SK-N-SH (cell line): ENCODE data around the gene FAM222A. TPM values are rescaled to one million over a fixed set of nuclear protein-coding genes. Genes with fewer than 3 reads are reported as not detected.

Experiments used
- CTCF ChIA-PET: fragments of 300-600, 350-600 bp; formaldehyde crosslinking; extraction: SDS; loops from one replicate; lab custom pipeline; 2021; lab: Yijun Ruan, JAX
- POLR2A ChIA-PET: fragments of 350-600 bp; sonication (Branson Sonifier 250); formaldehyde crosslinking; extraction: SDS; loops from one replicate; lab custom pipeline; 2020; ENCODE audit warnings: antibody characterized with exemption, inconsistent platforms; lab: Yijun Ruan, JAX
- DNase-seq: peaks from one replicate; pipeline ENCODE4 v3.0.0; 2012
- H2AFZ ChIP-seq: fragments of 200-600 bp; sonication (generic); 2 replicates; pipeline ENCODE4 v1.8.1; 2016; ENCODE audit warnings: antibody characterized with exemption, mild to moderate bottlenecking, low read depth
- H3F3A ChIP-seq: fragments of 200-600 bp; sonication (generic); replicated peaks from 2 replicates; pipeline ENCODE3; 2016; ENCODE audit warnings: antibody characterized with exemption, mild to moderate bottlenecking; ENCODE audit not compliant: insufficient read depth
- H3K27ac ChIP-seq, 2 experiments: fragments of 200-500 bp in 1 of 2; fragments of 200-600 bp in 1 of 2; sonication (Bioruptor generic) in 1 of 2; sonication (generic), shearing (Covaris generic) in 1 of 2; 2 replicates each; pipeline versions ENCODE4 v1.5.1 to v1.6.1; 2014 to 2016; ENCODE audit warnings: low read depth in 2 of 2, inconsistent platforms in 1 of 2, low read length in 1 of 2, mild to moderate bottlenecking in 1 of 2, mixed read lengths in 1 of 2
- H3K27me3 ChIP-seq: fragments of 200-600 bp; sonication (generic), shearing (Covaris generic); 2 replicates; pipeline ENCODE4 v1.6.1; 2016; ENCODE audit warnings: mixed run types; ENCODE audit not compliant: insufficient read depth
- H3K36me3 ChIP-seq, 2 experiments: fragments of 200-500 bp in 1 of 2; fragments of 200-600 bp in 1 of 2; sonication (Bioruptor generic) in 1 of 2; sonication (generic) in 1 of 2; replicated peaks in 1 of 2; 2 replicates each; pipeline versions ENCODE3 to v1.5.1; 2014 to 2016; ENCODE audit warnings: low read length in 1 of 2, mild to moderate bottlenecking in 1 of 2; ENCODE audit not compliant: insufficient read depth in 2 of 2, control insufficient read depth in 1 of 2
- H3K4me1 ChIP-seq, 2 experiments: fragments of 200-500 bp in 1 of 2; fragments of 200-600 bp in 1 of 2; sonication (Bioruptor generic) in 1 of 2; sonication (generic), shearing (Covaris generic) in 1 of 2; 2 replicates each; pipeline versions ENCODE4 v1.5.1 to v1.6.1; 2014 to 2016; ENCODE audit warnings: low read depth in 1 of 2, low read length in 1 of 2, mixed run types in 1 of 2; ENCODE audit not compliant: insufficient read depth in 2 of 2, control insufficient read depth in 1 of 2
- H3K4me2 ChIP-seq: fragments of 200-600 bp; sonication (generic), shearing (Covaris generic); 2 replicates; pipeline ENCODE4 v1.6.1; 2017; ENCODE audit warnings: mixed run types
- H3K4me3 ChIP-seq, 2 experiments: fragments of 200-500 bp in 1 of 2; fragments of 200-600 bp in 1 of 2; sonication (Bioruptor generic) in 1 of 2; sonication (generic), shearing (Covaris generic) in 1 of 2; 2 replicates each; pipeline versions ENCODE4 v1.5.1 to v1.8.1; 2014 to 2016; ENCODE audit warnings: low read depth in 2 of 2, inconsistent platforms in 1 of 2, low read length in 1 of 2, mild to moderate bottlenecking in 1 of 2, mixed read lengths in 1 of 2, moderate library complexity in 1 of 2
- H3K79me2 ChIP-seq: fragments of 200-600 bp; sonication (generic); 2 replicates; pipeline ENCODE4 v1.8.1; 2017; ENCODE audit warnings: mild to moderate bottlenecking; ENCODE audit not compliant: insufficient read depth
- H3K9ac ChIP-seq: fragments of 200-600 bp; sonication (generic); 2 replicates; pipeline ENCODE4 v1.6.1; 2017; ENCODE audit warnings: mixed run types
- H3K9me2 ChIP-seq: fragments of 200-600 bp; sonication (generic); 2 replicates; pipeline ENCODE4 v1.6.1; 2017; ENCODE audit warnings: mixed run types
- H3K9me3 ChIP-seq: fragments of 200-600 bp; sonication (generic); 2 replicates; pipeline ENCODE4 v1.6.1; 2017; ENCODE audit warnings: mixed run types, mild to moderate bottlenecking, moderate library complexity
- H4K20me1 ChIP-seq: fragments of 200-600 bp; sonication (generic); 2 replicates; pipeline ENCODE4 v1.6.1; 2017; ENCODE audit warnings: mild to moderate bottlenecking, mixed run types; ENCODE audit not compliant: insufficient read depth
- EZH2phosphoT487 ChIP-seq: fragments of 200-600 bp; sonication (generic); IDR thresholded peaks from 2 replicates; pipeline ENCODE4 v1.6.1; 2017; ENCODE audit warnings: low read depth, mixed run types, mild to moderate bottlenecking, antibody characterized with exemption, moderate library complexity, borderline replicate concordance
- MAX ChIP-seq: IDR thresholded peaks from 2 replicates; pipeline ENCODE4 v1.4.0; 2012; ENCODE audit warnings: low read depth
- MEF2A ChIP-seq: IDR thresholded peaks from 2 replicates; pipeline ENCODE4 v1.4.0; 2012; ENCODE audit warnings: low read depth, borderline replicate concordance
- NRF1 ChIP-seq: IDR thresholded peaks from 2 replicates; pipeline ENCODE4 v1.6.1; 2012; ENCODE audit warnings: low read depth, mild to moderate bottlenecking, low read length
- PBX3 ChIP-seq: IDR thresholded peaks from 2 replicates; pipeline ENCODE4; 2012
- REST ChIP-seq: IDR thresholded peaks from 2 replicates; pipeline ENCODE4 v1.6.1; 2012; ENCODE audit warnings: mild to moderate bottlenecking, low read depth, low read length, moderate library complexity
- TAF1 ChIP-seq: IDR thresholded peaks from 2 replicates; pipeline ENCODE4 v1.6.1; 2012; ENCODE audit warnings: low read depth, mild to moderate bottlenecking, low read length, moderate library complexity, borderline replicate concordance
- TEAD4 ChIP-seq: IDR thresholded peaks from 2 replicates; pipeline ENCODE4 v1.4.0; 2012; ENCODE audit warnings: mild to moderate bottlenecking, borderline replicate concordance; ENCODE audit not compliant: insufficient read depth
- ZBTB33 ChIP-seq: IDR thresholded peaks from 2 replicates; pipeline ENCODE4 v1.4.0; 2012; ENCODE audit warnings: low read depth, borderline replicate concordance
- WGBS: methylation state at CpG from one replicate; pipeline ENCODE4 v1.1.6; 2017; ENCODE audit warnings: low lambda C conversion rate; 5-methylcytosine and 5-hydroxymethylcytosine counted together
- polyA plus RNA-seq, 3 experiments: library from polyadenylated mRNA; depleted of rRNA; stranded (reverse); fragments of >200 nt; gene quantifications; 2 replicates each; pipeline ENCODE4 v1.2.3, GENCODE V29; 2012

FAM222A gene
- polyA plus RNA-seq, 1 of the 3 experiments (the other 2 are of a cell fraction) = 1.6 TPM

- no peak for TF ChIP-seq PBX3
Measured at GRCh38 chr12:109783135-109783964, 69.7 kb downstream of the FAM222A start (continued).

GRCh38 chr12:109783965-109784244 is 70.3 kb downstream of the FAM222A start:
- POLR2A ChIA-PET = no interaction called here
- H3K79me2 ChIP-seq = no peaks in the 10 kb centered on the region
- H3K36me3 ChIP-seq = no peaks in the 10 kb centered on the region
- H3K27me3 ChIP-seq = no peaks in the 10 kb centered on the region
- H3K9me3 ChIP-seq = no peaks in the 10 kb centered on the region
- TF ChIP-seq ZBTB33 (no peak), MEF2A (no peak), MAX (no peak), EZH2phosphoT487 (no peak), TEAD4 (no peak), REST (no peak), TAF1 (no peak), NRF1 (no peak)
- no peaks in the 10 kb centered on the region for H4K20me1 ChIP-seq
- 69% methylated on average over 7 of the region's 8 CpGs for WGBS
- H3K27ac ChIP-seq = no peak overlapping the region
- no peaks in the 10 kb centered on the region for H3K9me2 ChIP-seq
- no peak overlapping the region for H3K4me2 ChIP-seq
- no peak overlapping the region for H2AFZ ChIP-seq
- no peak for DNase-seq
- CTCF ChIA-PET = interaction anchor here (1.0 to 2.2 kb wide), 3 partner anchors 61 to 186 kb away, joined by 3 to 7 read pairs (median 6); no protein-coding TSS in a partner anchor
- no peak overlapping the region for H3K4me3 ChIP-seq
- no peak overlapping the region for H3K9ac ChIP-seq
- H3F3A ChIP-seq = no peaks in the 10 kb centered on the region
- H3K4me1 ChIP-seq = peaks cover 0 to 3% of the 10 kb centered on the region in 2 experiments; a peak in 1 of 4 replicates
